Measurements from ENCODE around the gene NRN1L.

GRCh38 chr16:67864594-67864993 is 20.1 kb upstream of the NRN1L start:
- TF ChIP-seq CTCF (IDR thresholded peaks at IDR 0.05), result no peak
- no peak for TF ChIP-seq POLR2AphosphoS5 (IDR thresholded peaks at IDR 0.05; ENCODE audit: low read depth, low read length)
- TF ChIP-seq REST (IDR thresholded peaks at IDR 0.05; ENCODE audit: insufficient read depth in 1 of 2, low read depth in 2 of 2, low read length in 1 of 2), result no peak
- TF ChIP-seq TCF7L2 (IDR thresholded peaks at IDR 0.05; ENCODE audit: low read depth, low read length), result no peak

All from Panc1 (cell line).